HEK293 (cell line): Measurements from ENCODE around the gene C1QTNF12.

Source experiments
- CTCF ChIA-PET: fragments of 350-600 bp; formaldehyde crosslinking; extraction: SDS; loops from one replicate; lab custom pipeline; 2021; ENCODE audit warnings: antibody characterized with exemption; lab: Yijun Ruan, JAX
- POLR2A ChIA-PET: fragments of 300-600 bp; formaldehyde crosslinking; extraction: SDS; loops from one replicate; lab custom pipeline; 2020; ENCODE audit warnings: antibody characterized with exemption, inconsistent platforms; lab: Yijun Ruan, JAX
- H3K27ac ChIP-seq: fragments of 200-500 bp; sonication (Bioruptor generic); 2 replicates; pipeline ENCODE4 v1.5.1; 2014; ENCODE audit warnings: low read depth, low read length, control low read depth, inconsistent platforms; ENCODE audit errors: extremely low read depth
- H3K36me3 ChIP-seq, 2 experiments: fragments of 200-500 bp in 1 of 2; sonication (Bioruptor generic) in 1 of 2; 1 replicate in 1 of 2; 2 replicates in 1 of 2; pipeline ENCODE4 v1.5.1; 2014 to 2017; ENCODE audit warnings: inconsistent platforms in 2 of 2, low read length in 2 of 2; ENCODE audit not compliant: control insufficient read depth in 2 of 2, insufficient read depth in 1 of 2
- H3K4me1 ChIP-seq: fragments of 200-500 bp; sonication (Bioruptor generic); 2 replicates; pipeline ENCODE4 v1.5.1; 2014; ENCODE audit warnings: mild to moderate bottlenecking, low read length, inconsistent platforms; ENCODE audit not compliant: control insufficient read depth, insufficient read depth
- H3K4me3 ChIP-seq: 2 replicates; pipeline ENCODE4 v1.5.1; 2011; ENCODE audit warnings: low read depth, mild to moderate bottlenecking, control low read depth, low read length, moderate library complexity
- H3K9me3 ChIP-seq: fragments of 200-500 bp; sonication (Bioruptor generic); 2 replicates; pipeline ENCODE4 v1.5.1; 2014; ENCODE audit warnings: low read depth, low read length, inconsistent platforms; ENCODE audit not compliant: control insufficient read depth, insufficient read depth
- GLIS1 ChIP-seq: fragments of 450-650 bp; formaldehyde crosslinking; IDR thresholded peaks from 2 replicates; pipeline ENCODE4 v1.5.1; 2016; ENCODE audit warnings: missing biosample characterization, missing genetic modification characterization
- GLIS2 ChIP-seq: fragments of 450-650 bp; formaldehyde crosslinking; IDR thresholded peaks from 2 replicates; pipeline ENCODE4 v1.5.1; 2016; ENCODE audit warnings: missing biosample characterization, missing genetic modification characterization
- SP7 ChIP-seq: fragments of 450-650 bp; formaldehyde crosslinking; IDR thresholded peaks from 2 replicates; pipeline ENCODE4 v1.5.1; 2016; ENCODE audit warnings: missing biosample characterization, missing genetic modification characterization
- ZBTB8A ChIP-seq: fragments of 450-650 bp; formaldehyde crosslinking; IDR thresholded peaks from 2 replicates; pipeline ENCODE4 v1.5.1; 2016; ENCODE audit warnings: missing biosample characterization, missing genetic modification characterization
- ZFHX2 ChIP-seq: fragments of 450-650 bp; formaldehyde crosslinking; conservative IDR thresholded peaks from 2 replicates; pipeline ENCODE4 v1.5.1; 2016; ENCODE audit warnings: missing biosample characterization, missing genetic modification characterization
- ZIC2 ChIP-seq: fragments of 450-650 bp; formaldehyde crosslinking; IDR thresholded peaks from 2 replicates; pipeline ENCODE4 v1.5.1; 2016; ENCODE audit warnings: missing biosample characterization, missing genetic modification characterization
- ZNF19 ChIP-seq: fragments of 450-650 bp; formaldehyde crosslinking; IDR thresholded peaks from 2 replicates; pipeline ENCODE4; 2016; ENCODE audit warnings: missing biosample characterization, missing genetic modification characterization, low read depth
- ZNF2 ChIP-seq: fragments of 450-650 bp; formaldehyde crosslinking; IDR thresholded peaks from 2 replicates; pipeline ENCODE4 v1.5.1; 2016; ENCODE audit warnings: missing biosample characterization, missing genetic modification characterization
- ZNF292 ChIP-seq: fragments of 450-650 bp; formaldehyde crosslinking; IDR thresholded peaks from 2 replicates; pipeline ENCODE4 v1.5.1; 2016; ENCODE audit warnings: low read depth, missing biosample characterization, missing genetic modification characterization, borderline replicate concordance
- ZNF335 ChIP-seq: fragments of 450-650 bp; formaldehyde crosslinking; conservative IDR thresholded peaks from 2 replicates; pipeline ENCODE4 v1.5.1; 2016; ENCODE audit warnings: missing biosample characterization, missing genetic modification characterization
- ZNF391 ChIP-seq: fragments of 450-650 bp; formaldehyde crosslinking; IDR thresholded peaks from 2 replicates; pipeline ENCODE4 v1.5.1; 2016; ENCODE audit warnings: low read depth, missing biosample characterization, missing genetic modification characterization, borderline replicate concordance
- ZNF398 ChIP-seq: fragments of 450-650 bp; formaldehyde crosslinking; IDR thresholded peaks from 2 replicates; pipeline ENCODE4 v1.5.1; 2017; ENCODE audit warnings: missing biosample characterization, missing genetic modification characterization
- ZNF416 ChIP-seq: fragments of 450-650 bp; formaldehyde crosslinking; IDR thresholded peaks from 2 replicates; pipeline ENCODE4 v1.5.1; 2016; ENCODE audit warnings: missing biosample characterization, missing genetic modification characterization
- ZNF423 ChIP-seq: fragments of 450-650 bp; formaldehyde crosslinking; IDR thresholded peaks from 2 replicates; pipeline ENCODE4 v1.5.1; 2016; ENCODE audit warnings: missing biosample characterization, missing genetic modification characterization
- ZNF426 ChIP-seq: fragments of 450-650 bp; formaldehyde crosslinking; IDR thresholded peaks from 2 replicates; pipeline ENCODE4 v1.5.1; 2017; ENCODE audit warnings: missing biosample characterization, missing genetic modification characterization, mild to moderate bottlenecking, inconsistent platforms, moderate library complexity
- ZNF501 ChIP-seq: fragments of 450-650 bp; formaldehyde crosslinking; IDR thresholded peaks from 2 replicates; pipeline ENCODE4 v1.5.1; 2016; ENCODE audit warnings: missing biosample characterization, missing genetic modification characterization
- ZNF544 ChIP-seq: fragments of 450-650 bp; formaldehyde crosslinking; IDR thresholded peaks from 2 replicates; pipeline ENCODE4 v1.5.0; 2017; ENCODE audit warnings: missing biosample characterization, missing genetic modification characterization
- ZSCAN30 ChIP-seq: fragments of 450-650 bp; IDR thresholded peaks from 2 replicates; pipeline ENCODE4 v1.5.1; 2018; ENCODE audit warnings: missing biosample characterization, mild to moderate bottlenecking, missing genetic modification characterization, moderate library complexity
- TF ChIP-seq, protein P1 (sequence below): fragments of 450-650 bp; formaldehyde crosslinking; IDR thresholded peaks from 2 replicates; pipeline ENCODE4 v1.5.1; 2016; ENCODE audit warnings: missing biosample characterization, missing genetic modification characterization
- TF ChIP-seq, protein P2 (sequence below): fragments of 450-650 bp; formaldehyde crosslinking; IDR thresholded peaks from 2 replicates; pipeline ENCODE4 v1.5.1; 2016; ENCODE audit warnings: missing biosample characterization, missing genetic modification characterization
- TF ChIP-seq, protein P3 (sequence below): fragments of 450-650 bp; formaldehyde crosslinking; IDR thresholded peaks from 2 replicates; pipeline ENCODE4 v1.5.1; 2016; ENCODE audit warnings: missing biosample characterization, missing genetic modification characterization
- TF ChIP-seq, protein P4 (sequence below): fragments of 450-650 bp; formaldehyde crosslinking; IDR thresholded peaks from 2 replicates; pipeline ENCODE4 v1.5.1; 2016; ENCODE audit warnings: missing biosample characterization, missing genetic modification characterization

C1QTNF12 gene

GRCh38 chr1:1291548-1292441 is 45.3 kb upstream of the C1QTNF12 start (continued):
- peak; percentile 59; the same call in 1 of the 2 replicates for TF ChIP-seq ZSCAN30 (tag by site-specific recombination)
- TF ChIP-seq ZNF19 (tag by site-specific recombination), result no peak
- peak; percentile 84 for TF ChIP-seq ZNF501 (tag by site-specific recombination)
- TF ChIP-seq ZNF398 (tag by site-specific recombination), result no peak
- TF ChIP-seq ZIC2 (tag by site-specific recombination), result 0 out of 2 replicates have a peak, but pooled peaks have one; percentile 7
- peak; percentile 73 for TF ChIP-seq GLIS1 (tag by site-specific recombination)
- TF ChIP-seq ZNF335 (tag by site-specific recombination), result peak; percentile 71
- TF ChIP-seq SP7 (tag by site-specific recombination), result peak; percentile 41
- TF ChIP-seq, protein P1, sequence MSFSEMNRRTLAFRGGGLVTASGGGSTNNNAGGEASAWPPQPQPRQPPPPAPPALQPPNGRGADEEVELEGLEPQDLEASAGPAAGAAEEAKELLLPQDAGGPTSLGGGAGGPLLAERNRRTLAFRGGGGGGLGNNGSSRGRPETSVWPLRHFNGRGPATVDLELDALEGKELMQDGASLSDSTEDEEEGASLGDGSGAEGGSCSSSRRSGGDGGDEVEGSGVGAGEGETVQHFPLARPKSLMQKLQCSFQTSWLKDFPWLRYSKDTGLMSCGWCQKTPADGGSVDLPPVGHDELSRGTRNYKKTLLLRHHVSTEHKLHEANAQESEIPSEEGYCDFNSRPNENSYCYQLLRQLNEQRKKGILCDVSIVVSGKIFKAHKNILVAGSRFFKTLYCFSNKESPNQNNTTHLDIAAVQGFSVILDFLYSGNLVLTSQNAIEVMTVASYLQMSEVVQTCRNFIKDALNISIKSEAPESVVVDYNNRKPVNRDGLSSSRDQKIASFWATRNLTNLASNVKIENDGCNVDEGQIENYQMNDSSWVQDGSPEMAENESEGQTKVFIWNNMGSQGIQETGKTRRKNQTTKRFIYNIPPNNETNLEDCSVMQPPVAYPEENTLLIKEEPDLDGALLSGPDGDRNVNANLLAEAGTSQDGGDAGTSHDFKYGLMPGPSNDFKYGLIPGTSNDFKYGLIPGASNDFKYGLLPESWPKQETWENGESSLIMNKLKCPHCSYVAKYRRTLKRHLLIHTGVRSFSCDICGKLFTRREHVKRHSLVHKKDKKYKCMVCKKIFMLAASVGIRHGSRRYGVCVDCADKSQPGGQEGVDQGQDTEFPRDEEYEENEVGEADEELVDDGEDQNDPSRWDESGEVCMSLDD (tag by site-specific recombination), result peak; percentile 16; the same call in 1 of the 2 replicates
- TF ChIP-seq ZBTB8A (tag by site-specific recombination), result peak; percentile 41; the same call in 1 of the 2 replicates
- no peak for TF ChIP-seq ZNF544 (tag by site-specific recombination)
- peak; percentile 94 for TF ChIP-seq ZNF2 (tag by site-specific recombination)
- peak; percentile 26; the same call in 1 of the 2 replicates for TF ChIP-seq ZNF391 (tag by site-specific recombination)
- TF ChIP-seq, protein P2, sequence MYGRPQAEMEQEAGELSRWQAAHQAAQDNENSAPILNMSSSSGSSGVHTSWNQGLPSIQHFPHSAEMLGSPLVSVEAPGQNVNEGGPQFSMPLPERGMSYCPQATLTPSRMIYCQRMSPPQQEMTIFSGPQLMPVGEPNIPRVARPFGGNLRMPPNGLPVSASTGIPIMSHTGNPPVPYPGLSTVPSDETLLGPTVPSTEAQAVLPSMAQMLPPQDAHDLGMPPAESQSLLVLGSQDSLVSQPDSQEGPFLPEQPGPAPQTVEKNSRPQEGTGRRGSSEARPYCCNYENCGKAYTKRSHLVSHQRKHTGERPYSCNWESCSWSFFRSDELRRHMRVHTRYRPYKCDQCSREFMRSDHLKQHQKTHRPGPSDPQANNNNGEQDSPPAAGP (tag by site-specific recombination), result peak; percentile 65; the same call in 1 of the 2 replicates
- TF ChIP-seq, protein P3, sequence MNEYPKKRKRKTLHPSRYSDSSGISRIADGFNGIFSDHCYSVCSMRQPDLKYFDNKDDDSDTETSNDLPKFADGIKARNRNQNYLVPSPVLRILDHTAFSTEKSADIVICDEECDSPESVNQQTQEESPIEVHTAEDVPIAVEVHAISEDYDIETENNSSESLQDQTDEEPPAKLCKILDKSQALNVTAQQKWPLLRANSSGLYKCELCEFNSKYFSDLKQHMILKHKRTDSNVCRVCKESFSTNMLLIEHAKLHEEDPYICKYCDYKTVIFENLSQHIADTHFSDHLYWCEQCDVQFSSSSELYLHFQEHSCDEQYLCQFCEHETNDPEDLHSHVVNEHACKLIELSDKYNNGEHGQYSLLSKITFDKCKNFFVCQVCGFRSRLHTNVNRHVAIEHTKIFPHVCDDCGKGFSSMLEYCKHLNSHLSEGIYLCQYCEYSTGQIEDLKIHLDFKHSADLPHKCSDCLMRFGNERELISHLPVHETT (tag by site-specific recombination), result peak; percentile 38; the same call in 1 of the 2 replicates
- TF ChIP-seq, all 188 proteins: peak for 25

DNA sequence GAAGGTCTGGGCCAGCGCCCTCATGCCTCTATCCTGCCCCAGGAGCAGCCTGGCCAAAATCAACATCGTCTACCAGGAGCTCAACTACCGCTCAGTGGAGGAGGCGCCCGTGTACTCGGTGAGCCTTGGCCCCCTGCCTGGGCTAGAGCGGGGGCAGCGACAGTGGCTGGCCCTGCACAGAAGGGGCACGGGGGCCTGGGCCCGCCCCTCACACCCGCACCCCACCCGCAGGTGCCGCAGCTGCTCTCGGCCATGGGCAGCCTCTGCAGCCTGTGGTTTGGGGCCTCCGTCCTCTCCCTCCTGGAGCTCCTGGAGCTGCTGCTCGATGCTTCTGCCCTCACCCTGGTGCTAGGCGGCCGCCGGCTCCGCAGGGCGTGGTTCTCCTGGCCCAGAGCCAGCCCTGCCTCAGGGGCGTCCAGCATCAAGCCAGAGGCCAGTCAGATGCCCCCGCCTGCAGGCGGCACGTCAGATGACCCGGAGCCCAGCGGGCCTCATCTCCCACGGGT is 44.6 kb upstream of the C1QTNF12 start:
- peaks cover 0 to 28% of the 10 kb centered on the region in 2 experiments; a peak in 1 of 3 replicates for H3K36me3 ChIP-seq
- TF ChIP-seq ZFHX2 (tag by site-specific recombination) (peak; percentile 48; the same call in 1 of the 2 replicates), ZNF426 (tag by site-specific recombination) (no peak), ZNF398 (tag by site-specific recombination) (no peak), ZNF416 (tag by site-specific recombination) (no peak), ZIC2 (tag by site-specific recombination) (peak; percentile 89), ZNF423 (tag by site-specific recombination) (peak; percentile 18; the same call in 1 of the 2 replicates), ZNF292 (tag by site-specific recombination) (no peak), GLIS2 (tag by site-specific recombination) (peak; percentile 36; the same call in 1 of the 2 replicates)
- TF ChIP-seq, protein P4, sequence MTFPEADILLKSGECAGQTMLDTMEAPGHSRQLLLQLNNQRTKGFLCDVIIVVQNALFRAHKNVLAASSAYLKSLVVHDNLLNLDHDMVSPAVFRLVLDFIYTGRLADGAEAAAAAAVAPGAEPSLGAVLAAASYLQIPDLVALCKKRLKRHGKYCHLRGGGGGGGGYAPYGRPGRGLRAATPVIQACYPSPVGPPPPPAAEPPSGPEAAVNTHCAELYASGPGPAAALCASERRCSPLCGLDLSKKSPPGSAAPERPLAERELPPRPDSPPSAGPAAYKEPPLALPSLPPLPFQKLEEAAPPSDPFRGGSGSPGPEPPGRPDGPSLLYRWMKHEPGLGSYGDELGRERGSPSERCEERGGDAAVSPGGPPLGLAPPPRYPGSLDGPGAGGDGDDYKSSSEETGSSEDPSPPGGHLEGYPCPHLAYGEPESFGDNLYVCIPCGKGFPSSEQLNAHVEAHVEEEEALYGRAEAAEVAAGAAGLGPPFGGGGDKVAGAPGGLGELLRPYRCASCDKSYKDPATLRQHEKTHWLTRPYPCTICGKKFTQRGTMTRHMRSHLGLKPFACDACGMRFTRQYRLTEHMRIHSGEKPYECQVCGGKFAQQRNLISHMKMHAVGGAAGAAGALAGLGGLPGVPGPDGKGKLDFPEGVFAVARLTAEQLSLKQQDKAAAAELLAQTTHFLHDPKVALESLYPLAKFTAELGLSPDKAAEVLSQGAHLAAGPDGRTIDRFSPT (tag by site-specific recombination), result 0 out of 2 replicates have a peak, but pooled peaks have one; percentile 23

More for the DNA sequence above, 44.6 kb upstream of the C1QTNF12 start:
- Histone ChIP-seq H3K4me3 (no peak overlapping the region), H3K4me1 (no peaks in the 10 kb centered on the region), H3K9me3 (no peaks in the 10 kb centered on the region), H3K27ac (no peak overlapping the region)
- ChIA-PET POLR2A (interaction anchor here (0.8 to 2.8 kb wide), 6 partner anchors 9 to 307 kb away, joined by 3 to 12 read pairs (median 4); partner anchors contain the start of gene UBE2J2), CTCF (interaction anchor here (0.5 to 4.3 kb wide), 23 partner anchors 9 to 412 kb away, joined by 3 to 76 read pairs (median 4); no protein-coding TSS in a partner anchor)
